GM18519 (cell line): ENCODE measurements around the gene UQCC3.
"Not testable (repeated sequence)": the region's sequence is repeated elsewhere in the genome, so short reads cannot be mapped to it uniquely, and the experiment has no call there.

Experiments used
- ATAC-seq: cut with Tn5 transposase; IDR thresholded peaks from one replicate; pipeline ENCODE4 v1.9.1; 2021; ENCODE audit warnings: mild to moderate bottlenecking, moderate library complexity; ENCODE audit not compliant: unreplicated experiment, low FRiP score

The UQCC3 gene

DNA sequence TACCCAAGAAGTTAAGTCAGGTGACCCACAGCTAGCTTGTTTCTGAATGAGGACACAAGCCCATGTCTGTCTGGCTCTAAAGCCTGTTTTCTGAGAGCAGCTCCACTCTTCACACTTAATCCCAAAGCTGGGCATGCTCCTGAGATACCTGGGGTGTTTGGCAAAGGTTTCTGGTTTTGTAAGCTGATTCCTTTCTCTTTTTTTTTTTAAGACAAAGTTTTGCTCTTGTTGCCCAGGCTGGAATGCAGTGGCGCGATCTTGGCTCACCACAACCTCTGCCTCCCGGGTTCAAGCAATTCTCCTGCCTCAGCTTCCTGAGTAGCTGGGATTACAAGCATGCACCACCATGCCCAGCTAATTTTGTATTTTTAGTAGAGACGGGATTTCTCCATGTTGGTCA lies 22.2 kb downstream of the UQCC3 start:
- ATAC-seq, result not testable (repeated sequence)

DNA sequence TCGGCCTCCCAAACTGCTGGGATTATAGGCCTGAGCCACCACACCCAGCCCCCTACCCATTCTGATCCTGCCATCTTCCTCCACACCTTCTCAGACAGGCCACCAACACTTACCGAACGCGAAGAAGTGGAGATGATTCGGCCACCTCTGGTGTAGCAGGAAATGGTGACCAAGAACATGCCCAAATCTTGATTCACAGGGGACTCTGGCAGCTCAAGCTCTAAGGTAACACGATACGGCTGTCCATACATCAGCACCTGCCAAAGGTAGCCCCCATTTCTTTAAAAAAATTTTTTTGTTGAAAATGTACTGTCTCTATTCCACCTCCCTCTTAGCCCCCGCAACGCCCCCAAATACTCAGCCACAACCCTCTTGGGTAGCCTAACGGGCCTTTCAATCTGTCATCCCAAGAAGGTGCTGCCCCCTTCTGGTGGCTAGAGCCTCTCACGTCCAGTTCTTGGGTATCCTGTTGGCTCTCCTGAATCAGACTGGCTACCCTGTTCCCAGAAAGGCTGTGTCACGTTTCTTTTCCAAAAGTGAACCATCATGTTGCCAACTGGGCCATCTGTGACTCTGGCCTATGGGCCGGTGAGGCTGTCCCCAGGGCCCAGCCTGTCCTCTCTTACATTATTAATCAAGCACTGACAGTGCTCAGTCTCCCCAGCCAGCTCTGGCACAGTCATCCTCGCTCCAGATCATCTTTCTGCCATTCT lies 23.1 kb downstream of the UQCC3 start:
- no peak for ATAC-seq

DNA sequence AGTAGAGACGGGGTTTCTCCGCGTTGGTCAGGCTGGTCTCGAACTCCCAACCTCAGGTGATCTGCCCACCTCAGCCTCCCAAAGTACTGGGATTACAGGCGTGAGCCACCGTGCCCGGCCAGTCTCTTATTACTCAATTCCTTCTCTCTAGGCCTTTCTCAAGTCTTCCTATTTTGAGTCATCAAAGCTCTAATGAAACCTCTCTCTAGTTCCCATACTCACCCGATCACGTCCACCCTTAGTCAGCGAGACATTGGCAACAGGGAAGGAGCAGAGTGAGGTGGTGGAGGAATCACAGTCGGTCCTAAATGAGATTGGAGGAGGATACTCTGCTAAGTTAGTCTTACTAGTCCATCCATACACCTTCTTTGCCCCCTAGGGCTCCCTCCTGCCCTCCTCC lies 30.8 kb downstream of the UQCC3 start:
- no peak for ATAC-seq

DNA sequence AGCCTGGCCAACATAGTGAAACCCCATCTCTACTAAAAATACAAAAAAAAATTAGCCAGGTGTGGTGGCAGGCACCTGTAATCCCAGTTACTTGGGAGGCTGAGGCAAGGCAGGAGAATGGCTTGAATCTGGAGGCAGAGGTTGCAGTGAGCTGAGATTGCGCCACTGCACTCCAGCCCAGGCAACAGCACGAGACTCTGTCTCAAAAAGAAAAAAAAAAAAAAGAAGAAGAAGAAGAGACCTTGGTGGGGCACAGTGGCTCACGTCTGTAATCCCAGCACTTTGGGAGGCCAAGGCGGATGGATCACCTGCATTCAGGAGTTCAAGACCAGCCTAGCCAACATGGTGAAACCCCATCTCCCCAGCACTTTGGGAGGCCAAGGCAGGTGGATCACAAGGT lies 32.4 kb downstream of the UQCC3 start:
- not testable (repeated sequence) for ATAC-seq

DNA sequence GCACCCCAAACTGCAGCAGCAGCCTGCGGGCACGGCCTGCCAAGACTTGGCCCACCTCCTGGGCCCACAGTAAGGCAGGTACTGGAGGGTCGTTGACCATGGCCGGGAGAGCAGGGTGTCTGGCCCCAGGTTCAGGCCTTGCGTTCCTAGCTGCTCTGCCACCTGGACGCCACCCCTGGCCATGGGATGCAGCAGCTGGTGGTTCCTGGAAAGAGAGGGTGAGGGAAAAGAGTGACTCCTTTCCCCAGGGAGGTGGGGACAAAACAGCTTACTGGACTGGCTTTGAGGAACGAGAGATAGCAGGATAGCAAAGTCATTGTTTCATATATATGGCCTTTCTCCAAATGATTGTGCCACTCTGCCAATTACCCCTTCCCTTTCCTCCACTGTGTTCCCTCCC lies 33.9 kb downstream of the UQCC3 start:
- no peak for ATAC-seq

DNA sequence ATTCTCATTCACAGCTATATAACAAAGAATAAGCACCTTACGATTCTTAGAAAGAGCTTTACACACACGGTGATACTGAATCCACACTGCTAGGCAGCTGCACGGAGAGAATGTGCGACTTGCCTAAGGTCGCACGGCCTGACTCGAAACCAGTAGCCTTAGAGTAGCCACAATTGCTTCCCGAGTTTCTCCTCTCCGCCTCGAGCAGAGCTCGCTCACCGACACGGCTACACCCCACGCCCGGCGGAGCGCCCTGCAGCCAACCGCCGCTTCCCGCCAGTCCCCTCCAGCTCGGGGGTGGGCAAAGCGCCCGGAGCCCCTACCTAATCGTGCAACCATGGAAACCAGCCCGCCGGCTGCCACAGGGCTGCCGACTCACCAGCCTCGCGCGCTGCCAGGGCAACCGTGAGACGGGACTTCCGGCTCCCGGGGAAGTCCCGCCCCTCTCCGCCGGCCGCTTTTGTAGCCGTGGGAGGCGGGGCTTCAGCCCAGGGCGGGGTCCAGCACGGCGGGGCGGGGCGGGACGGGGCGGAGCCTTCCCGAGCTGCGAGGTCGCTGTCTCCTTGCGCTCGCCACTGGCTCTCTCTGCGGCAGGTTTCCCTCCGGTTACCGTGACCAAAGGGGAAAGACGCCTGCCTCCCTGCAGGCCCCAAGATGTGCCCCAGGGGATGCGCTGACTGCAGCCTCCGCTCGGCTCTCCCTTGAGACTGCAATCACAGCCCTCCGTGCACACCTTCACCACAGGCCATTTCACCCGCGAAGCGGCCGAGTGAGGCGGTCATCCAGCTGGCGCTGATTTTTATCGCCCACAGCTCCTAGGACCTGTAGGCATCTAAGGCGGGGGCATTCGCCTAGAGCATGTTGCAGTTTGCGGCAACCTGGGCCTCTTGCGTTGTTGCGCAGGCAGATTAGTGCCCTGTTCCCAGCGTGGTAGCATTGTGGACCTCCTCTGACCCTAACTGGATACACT lies 34.7 kb downstream of the UQCC3 start:
- peak; percentile 37 for ATAC-seq

DNA sequence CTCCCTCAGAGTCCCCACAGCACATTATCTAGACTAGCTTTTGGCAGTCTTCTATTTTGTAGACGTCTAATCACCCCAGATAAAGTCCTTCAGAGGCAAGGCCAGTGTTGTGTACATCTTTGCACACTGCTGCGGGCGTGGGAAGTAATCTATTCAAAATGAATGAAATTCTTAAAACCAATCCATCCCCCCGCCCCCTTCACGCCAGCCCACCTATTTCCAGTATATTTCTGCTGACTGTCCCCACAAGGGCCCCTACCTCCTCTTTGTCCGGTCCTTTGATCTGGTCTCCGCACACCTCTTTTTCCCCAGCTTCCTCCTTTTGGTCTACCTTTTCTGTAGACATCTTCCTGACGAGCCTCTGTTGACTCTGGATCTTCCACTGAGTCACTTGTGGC lies 35.4 kb downstream of the UQCC3 start:
- ATAC-seq, result no peak

DNA sequence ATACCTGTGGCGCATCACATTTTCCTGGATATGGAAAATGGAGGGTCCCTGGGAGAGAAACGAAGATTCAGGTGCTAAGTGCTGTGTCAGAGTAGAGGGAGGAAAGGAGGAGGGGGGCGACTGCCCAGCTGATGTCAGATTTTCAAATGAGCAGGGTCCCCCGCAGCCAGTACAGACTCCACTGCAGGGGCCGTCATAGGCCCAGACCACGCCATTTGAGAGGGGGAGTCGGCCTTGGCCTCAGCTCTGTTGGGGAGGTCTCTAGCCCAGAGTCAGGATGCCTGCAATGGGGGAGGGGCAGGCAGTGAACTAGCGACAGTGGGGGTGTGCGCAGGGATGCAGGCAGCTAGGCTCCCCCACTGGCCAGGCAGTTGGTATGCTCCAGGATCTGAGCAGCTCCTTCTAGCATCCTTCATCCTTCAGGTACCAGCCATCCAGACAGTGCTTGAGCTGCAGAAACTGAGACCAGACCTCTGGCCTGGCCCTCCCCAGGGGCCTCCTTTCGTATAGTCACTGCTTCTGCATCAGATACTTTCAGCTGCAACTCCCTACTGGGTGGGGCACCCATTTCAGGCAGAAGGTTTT lies 35.9 kb downstream of the UQCC3 start, which contains the start of the genes BSCL2 and GNG3:
Gene BSCL2, minus strand, starts transcription at position 148 of the 585 bp plus-strand sequence. CDS start 229 bp downstream, outside the sequence.
Gene GNG3, plus strand, starts transcription at position 400 of the 585 bp plus-strand sequence. CDS start 620 bp downstream, outside the sequence.
- ATAC-seq, result no peak

DNA sequence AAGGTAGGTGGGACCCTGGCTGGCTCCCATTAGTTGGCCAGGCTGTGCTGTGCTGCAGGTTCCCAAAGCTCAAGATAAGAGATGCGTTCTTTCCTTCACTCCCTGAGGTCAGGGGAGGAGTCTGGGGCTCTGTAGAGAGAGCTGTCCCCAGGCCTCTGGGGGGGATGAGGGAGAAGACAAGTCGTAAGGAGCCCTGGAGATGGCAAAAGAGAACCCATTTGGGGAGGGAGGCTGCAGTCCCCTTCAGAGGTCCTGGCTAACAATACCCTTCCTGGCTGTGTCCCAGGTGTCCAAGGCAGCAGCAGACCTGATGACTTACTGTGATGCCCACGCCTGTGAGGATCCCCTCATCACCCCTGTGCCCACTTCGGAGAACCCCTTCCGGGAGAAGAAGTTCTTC lies 36.9 kb downstream of the UQCC3 start:
- ATAC-seq, result no peak

DNA sequence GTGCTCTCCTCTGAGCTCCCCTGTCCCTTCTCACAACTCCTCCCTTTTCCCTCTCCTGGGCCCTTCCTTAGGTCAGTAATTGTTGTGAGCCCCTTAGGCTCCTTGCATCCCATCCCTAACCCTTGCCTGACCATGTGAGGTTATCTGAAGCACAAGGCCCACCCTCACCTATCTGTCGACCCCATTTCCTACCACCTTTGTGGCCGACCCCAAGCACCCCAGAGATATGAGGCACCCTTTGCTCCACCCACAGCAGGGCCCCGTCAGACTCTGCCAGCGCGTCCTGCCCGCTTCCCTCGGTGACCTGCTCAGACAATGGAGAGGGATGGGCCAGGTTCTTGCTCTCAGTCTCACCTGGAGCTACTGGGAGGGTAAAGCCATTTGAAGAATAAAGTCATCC lies 37.3 kb downstream of the UQCC3 start:
- no peak for ATAC-seq

DNA sequence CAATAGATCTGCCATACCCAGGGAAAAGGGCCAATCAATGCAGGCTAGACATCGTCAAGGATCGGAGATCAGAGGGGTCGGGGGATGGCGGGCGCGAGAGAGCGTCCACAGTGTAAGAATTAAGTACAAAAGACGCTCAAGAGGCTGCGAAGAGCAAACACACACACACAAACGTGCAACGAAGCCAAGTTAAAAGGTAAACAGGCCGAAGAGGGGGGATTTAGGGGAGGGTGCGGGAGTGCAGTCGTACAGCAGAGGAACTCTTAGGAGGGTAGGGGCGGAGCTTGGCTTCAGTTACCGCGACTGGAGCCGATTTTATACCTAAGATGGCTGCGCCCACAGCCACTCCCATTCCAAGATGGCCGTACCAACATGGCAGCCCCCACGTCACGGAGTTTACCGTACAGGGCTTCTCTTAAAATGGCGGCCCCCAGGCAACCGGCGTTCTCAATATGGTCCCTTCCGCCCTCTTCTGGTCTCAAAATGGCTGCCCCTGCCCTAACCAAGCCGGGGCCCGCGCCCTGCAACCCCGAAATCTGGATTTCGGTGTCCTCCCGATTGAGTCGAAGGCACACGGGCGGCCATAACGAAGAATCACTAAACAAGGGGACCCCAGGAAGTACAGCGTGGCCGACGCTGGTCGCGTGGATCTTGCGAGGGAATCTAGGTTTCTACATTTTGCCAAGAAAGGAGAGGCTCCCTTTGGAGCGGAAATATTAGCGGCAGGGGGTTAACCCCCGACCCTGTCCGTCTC lies 38.0 kb downstream of the UQCC3 start:
- peak; percentile 40 for ATAC-seq

DNA sequence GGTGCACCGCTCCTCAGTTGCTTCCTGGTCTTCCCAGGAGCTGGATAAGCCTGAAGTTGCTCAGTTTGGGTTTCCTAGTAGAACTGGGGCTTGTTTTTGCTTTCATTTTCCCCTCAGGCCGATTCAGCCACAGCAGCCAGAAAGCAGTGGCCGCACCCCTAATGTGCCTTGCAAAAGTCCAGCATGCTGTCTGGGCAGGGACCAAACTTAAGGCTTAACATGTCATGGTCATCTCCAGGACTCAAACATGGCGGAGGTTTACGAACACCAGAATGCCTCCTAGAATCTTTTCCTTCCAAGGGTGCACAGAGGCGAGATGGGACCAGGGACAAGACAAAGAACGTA lies 38.5 kb downstream of the UQCC3 start:
- ATAC-seq, result no peak

DNA sequence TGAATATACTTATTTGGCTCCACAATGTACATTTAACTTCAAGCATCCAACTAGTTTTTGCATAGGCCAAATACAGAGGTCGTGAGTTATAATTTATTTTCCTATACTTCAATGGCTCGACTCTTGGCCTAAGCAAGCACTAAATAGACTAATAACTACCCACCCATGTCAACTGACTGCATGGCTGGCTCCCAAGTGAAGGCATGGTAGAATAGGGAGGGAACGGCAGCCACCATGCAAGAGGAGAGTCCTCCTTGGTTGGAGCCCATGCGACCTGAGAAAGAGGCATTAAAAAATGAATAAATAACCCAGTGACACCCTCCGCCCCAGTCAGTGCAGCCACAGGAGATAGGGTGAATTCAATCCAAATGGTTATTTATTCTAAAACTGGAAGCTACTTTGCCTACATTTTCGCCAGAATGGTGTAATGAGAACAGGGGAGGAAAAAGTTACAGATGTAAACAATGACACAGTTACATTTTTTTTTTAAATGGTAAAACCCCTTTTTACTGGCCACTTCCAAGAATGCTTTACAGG lies 40.9 kb downstream of the UQCC3 start:
- no peak for ATAC-seq

DNA sequence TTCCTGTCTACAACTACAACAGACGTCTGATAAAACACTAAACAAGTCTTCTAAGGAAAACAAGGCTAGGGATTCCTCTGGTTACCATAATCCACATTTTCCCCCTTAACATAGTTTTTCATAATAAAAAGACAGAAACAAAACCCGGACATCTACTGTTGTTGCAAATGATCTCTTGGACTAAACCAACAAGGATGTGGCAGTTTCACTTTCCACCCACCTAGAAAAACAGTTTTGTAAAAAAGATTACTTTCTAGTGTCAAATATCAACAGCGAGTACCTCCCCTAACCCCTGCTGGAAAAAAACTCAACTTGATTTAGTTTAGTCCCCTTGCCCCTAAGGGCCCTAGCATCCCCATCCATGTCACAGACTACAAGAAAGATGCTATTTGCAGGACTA lies 41.4 kb downstream of the UQCC3 start:
- no peak for ATAC-seq

DNA sequence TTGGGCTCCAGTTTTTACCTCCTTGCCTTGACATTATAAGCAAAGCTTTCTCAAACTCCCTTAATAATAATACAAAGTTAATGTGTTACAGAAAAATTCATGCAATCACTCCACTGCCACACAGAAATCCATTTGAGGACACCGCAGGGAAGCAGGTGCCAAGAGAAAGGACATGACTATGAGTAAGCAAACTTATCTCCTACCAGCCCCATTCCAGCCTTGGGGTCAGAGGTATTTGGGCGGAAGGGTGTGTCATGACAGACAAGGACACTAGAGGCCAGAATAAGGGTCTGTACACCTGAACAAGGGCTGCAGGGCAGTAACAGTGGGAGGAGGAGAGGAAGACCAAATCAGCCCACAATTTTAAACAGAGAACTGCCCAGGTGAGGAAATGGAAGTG lies 41.9 kb downstream of the UQCC3 start:
- ATAC-seq, result no peak

DNA sequence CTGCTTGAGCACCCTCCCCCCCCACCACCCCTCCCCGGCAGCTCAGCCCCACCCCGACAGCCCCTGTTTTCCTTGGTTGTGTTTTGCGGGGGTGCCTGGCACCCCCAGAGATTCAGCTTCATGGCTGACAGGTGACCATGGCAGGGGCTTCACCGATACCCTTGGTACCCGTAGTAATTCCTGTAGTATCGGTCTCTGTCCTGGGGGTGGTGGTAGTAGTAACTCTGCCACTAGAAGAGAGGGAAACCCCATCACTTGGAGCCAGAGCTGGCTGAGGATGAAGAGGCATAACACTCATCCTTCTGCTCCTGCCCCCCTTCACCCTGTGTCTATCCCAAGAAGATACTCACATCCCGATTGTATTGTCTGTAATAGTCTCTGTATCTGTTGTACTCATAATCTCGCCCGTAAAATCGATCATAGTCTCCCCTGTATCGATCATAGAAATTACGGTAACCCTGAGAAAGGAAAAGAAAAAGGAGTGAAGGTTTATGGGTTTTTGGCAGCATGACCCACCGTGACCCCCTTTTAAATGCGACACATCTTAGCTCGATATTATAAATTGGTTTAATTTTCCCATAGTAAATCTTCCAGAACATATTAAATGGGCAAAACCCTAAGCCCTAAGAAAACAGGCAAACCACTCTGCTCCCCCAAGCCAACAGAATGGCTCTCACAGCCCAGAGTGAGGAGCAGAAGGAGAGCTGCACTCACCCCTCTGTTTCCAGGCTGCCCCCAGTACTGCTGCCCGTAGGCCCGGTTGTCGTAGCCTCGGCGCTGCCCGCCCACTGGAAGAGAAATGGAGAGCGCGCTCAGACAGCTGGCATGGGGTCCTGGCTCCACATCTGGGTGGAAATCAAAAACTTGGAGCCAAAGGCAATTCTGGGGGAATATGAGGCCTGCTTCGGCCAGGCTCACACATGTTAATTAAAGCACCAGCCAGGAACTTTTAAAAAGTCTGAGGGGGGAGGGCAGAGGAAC lies 44.0 kb downstream of the UQCC3 start:
- no peak for ATAC-seq

DNA sequence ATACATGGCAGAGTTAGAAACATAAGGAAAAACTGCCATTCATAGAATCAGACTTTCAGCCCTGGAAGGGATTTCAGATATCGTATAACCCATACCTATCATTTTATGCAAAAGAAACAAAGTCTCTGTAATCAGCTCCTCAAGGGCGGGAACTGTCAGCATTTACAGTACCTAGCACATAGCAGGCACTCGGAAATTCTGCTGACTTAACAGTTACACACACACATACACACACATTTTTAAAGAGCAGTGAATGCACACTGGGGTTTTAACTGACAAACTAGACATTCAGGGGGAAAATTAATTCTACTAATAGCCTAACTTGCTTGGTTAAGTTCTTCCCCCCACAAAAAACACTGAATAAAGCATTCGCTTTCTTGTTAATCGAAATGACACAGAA lies 44.7 kb downstream of the UQCC3 start:
- ATAC-seq, result no peak

DNA sequence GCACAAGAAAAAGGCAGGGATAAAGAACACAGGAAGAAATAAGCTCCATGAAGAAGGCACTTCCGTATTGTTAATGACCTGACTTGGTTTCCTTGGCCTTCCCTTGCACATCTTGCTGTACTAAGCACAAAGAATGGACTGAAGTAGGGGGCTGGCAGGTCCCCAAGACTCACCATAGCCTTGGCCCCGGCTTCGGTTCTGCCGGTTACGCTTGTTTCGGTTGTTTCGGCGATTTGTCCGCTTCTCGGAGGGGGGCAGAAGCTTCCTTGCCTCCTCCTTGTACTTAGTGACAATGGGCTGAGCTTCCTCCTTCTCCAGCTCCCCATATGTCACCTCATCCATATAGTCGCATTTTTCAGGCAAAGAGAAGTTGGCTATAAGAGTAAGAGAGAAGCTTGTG lies 45.3 kb downstream of the UQCC3 start:
- no peak for ATAC-seq
